Inflammatory macrophage (primary cell): Measurements from ENCODE around the gene CALML6.

Experiments used
- DNase-seq, 2 donors: peaks; one replicate each; pipeline ENCODE4 v3.0.0-alpha.2; 2020 to 2022

The CALML6 gene

DNA sequence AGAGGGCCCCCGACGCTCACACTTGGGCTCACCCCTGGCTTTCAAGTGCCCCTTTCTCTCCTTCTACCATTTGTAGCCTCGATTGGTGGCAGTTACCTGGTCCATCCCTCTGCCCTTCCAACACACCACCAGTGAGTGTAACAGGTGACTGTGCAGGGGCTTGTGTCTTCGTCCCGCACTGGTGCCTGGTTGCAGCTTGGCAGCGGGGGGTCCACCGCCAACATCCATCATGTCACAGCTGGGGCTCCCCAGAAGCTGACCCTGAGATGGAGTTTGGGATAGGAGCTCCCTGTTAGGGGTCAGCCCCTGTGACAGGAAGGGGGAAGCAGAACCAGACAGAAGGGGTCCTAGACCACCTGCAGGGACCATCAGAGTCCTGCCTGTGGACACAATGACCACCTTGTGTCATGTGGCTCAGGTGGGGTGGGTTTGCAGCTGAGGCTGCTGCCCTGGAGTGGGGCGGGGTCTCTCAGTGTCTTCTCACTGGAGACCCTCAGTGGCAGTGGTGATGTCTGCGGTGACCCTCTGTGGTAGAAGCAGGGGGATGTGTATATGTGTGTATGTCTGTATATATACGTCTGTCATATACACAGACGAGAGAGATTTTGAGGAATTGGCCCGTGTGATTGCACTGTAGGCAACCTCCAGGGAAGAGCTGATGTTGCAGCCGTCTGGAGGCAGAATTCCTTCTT, 3.6 kb upstream of the CALML6 start:
- no peak for DNase-seq

DNA sequence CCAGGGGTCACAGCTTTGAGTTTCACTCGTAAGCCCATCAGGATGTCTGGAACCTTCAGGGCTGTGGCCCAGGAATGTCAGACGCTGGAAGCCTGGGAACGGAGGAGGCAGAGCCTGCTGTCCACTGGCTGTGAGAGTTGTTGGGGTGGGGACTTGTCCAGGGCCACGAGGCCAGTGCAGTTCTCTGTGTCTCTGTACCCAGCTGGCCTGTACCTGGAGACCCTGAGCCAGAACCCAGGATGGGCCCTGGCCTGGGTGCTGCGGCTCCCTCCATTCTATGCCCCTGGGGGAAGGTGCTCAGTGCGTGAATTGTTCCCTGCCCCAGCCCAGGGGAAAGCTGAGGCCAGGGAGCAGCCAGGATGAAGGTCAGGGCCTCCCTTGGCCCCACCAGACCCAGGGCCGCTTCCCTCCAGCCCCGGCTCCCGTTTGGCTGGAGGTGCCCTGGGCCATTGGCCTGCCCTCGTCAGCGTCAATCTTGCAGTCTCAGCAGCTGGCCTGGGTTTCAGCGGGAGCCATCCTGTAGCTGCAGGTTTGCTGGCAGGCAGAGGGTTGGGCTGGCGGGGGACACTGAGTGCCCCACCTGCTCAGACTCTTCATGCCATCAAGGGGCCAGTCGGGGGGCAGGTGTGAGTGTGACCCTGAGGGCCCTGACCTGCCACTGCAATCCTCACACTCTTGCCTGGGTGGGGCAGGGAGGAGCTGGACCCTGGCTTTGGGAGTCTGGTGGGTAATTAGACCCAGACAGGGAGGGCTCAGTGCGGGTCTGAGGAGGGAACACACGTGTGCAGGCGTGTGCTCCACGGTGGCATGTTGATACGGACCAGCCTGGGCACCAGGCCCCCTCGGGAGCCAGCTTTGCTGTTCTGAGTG, 724 bp upstream of the CALML6 start:
- DNase-seq: no peak

DNA sequence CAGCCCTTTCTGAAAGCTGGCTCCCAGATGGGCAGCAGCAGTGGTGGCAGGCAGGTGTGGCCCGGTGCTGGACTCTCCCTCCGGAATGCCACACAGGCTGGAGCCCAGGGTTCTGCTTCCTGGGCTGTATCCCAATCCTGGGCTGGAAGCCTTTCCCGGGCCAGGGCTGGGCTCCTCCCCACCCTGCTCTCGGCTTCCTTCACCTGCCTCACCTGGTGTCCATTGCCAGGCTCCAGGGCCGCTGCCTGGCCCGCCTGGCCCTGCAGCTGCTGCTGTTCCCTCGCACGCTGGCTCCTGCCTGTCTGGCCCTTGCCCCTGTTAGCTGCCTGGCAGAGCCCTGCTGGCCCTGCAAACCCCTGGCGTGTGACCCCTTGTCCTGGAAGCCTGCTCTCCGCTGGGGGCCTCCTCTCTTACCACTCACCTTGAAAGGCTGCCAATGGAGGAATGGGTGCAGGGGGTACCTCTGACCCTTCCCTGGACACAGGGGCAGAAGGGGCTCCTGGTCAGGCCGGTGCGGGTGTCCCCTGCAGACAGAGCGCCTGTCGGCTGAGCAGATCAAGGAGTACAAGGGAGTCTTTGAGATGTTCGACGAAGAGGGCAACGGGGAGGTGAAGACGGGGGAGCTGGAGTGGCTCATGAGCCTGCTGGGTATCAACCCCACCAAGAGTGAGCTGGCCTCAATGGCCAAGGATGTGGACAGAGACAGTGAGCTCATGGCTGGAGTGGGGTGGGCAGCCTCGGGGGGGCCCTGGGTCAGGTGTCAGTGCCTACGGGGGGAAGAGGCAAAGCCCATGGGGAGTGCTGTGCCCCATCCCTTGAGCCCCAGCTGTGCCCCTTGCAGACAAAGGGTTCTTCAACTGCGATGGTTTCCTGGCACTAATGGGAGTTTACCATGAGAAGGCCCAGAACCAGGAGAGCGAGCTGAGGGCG, 1.1 kb downstream of the CALML6 start:
- DNase-seq: no peak

DNA sequence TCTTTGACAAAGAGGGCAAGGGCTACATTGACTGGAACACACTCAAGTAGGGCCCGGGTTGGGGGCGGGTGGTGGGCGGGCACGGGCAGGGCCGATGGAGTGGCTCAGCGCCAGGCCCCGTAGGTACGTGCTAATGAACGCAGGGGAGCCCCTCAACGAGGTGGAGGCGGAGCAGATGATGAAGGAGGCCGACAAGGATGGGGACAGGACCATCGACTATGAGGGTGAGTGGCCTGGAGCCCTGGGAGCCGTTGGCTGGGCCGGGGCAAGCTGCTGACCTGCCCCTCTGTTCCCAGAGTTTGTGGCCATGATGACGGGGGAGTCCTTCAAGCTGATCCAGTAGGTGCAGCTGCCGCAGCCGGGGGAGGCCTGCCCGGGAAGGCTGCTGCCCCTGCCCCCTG, 1.8 kb downstream of the CALML6 start:
- DNase-seq: no peak

DNA sequence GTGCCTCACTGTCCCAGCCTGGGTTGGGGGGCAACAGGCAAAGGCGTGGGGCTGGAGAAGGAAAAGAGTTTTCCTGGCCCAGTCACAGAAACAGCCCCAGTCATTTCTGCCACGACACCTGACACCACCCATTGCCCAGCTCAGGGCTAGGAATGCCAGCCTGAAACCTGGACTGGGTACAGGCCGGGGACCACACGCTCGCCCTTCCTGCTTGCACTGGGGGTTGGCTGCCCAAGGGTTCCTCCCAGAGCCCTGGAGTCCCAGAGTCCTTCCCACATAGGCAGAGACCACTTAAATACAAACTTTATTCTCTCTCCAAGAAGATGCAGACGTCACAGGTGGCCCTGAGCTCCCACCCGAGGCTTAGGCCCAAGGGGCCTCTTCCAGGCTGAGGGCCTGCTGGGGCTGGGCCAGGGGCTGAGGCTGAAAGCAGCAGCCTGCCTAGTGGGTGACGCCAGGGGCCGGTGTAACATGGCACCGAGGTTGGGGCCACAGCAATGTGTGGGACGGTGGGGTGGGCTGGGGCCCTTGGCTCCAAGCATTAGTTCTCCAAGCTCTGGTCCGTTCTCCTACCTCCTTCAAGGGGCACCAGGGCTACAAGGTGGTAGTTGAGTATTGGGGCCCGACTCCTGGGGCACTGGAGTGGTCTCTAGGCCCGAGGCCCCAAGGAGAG, 2.4 kb downstream of the CALML6 start:
- no peak for DNase-seq

DNA sequence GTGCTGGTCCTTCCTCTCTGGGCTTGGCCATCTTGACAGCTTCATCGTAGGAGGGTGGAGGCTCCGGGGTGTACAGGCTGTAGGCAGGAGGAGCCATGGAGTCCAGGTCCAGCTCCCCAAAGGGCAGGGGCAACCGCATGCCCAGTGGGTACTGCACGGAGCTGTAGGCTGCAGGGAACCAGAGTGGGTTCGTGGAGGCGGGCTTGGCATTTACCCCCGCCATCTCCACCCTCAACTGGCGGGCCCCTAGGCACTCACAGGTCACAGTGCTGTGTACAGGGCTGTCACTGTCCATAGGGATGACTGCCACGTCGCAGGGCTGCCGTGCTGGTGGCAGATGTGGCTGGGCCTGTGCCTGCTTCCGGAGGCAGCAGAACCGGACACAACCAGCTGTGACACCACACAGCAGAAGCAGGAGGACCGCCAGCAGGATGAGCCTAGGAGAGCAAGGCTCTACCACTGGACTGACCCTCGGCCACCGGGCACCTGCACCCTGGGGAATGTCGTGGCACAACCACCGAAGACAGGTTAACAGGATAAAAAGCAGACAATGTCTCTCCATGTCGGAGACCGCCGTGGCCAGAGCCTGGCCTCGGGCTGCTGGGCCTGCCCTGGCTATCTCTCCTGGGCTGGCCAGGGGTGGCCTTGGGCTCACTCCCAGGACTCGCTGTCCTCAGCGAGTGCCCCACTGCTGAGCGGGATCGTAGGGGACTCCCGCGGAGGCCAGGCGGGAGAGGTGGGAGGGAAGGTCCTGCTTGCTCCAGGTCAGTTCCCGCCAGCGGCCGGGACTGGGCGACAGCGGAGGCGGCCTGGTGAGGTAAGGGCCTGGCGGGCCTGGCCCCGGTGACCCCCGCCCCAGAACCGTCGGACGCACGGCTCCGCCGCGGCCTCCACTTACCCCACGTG, 3.2 kb downstream of the CALML6 start:
- no peak for DNase-seq

DNA sequence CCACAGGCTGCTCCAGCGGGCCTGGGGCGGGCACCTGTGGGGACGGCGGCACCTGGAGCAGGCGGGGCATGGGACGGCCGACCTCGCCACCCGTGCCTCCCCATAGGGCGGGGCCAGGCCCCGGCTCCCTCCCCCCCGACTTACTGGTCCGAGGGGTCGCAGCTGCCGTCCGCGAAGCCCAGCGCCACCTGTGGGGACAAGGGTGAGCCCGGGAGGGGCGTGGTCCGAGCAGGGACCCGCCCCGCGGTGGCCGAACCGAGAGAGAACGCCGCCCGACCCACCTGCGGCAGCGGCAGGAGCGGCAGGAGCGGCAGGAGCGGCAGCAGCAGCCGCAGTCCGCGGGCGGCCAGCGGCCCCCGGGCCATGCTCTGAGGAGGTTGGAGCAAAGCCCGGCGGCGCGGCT, 3.8 kb downstream of the CALML6 start, which contains the start of gene TMEM52:
TMEM52 (minus strand) TSS at position 379 of the 403 bp plus-strand sequence; CDS start at position 365, 14 bp downstream.
- no peak for DNase-seq

GRCh38 chr1:1919304-1920056, 4.4 kb downstream of the CALML6 start:
- peak; percentile 98 for DNase-seq

GRCh38 chr1:1920057-1920607, 5.1 kb downstream of the CALML6 start:
- no peak for DNase-seq

- DNase-seq: no peak
Measured at GRCh38 chr1:1920608-1921458, 5.8 kb downstream of the CALML6 start.

DNA sequence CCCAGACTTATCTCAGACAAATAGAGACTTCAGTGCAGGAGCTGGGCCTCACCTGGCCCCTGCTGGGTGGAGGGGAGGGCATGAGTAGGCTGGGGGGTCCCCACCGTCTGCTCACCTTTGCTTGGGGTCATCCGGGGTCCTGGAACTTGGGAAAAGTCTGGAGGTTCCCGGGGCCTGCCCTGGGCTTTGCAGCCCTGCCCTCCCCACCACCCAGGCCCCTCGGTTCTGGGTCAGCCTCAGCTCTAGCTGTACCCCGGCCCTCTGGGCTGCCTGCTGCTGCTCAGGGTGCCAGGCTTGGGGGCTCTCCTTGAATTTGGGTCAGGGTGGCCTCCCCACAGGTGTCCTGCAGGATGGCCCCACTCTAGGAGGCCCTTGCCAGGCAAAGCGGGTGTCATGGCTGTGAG, 6.4 kb downstream of the CALML6 start:
- DNase-seq: no peak

GRCh38 chr1:1921901-1922701, 7.0 kb downstream of the CALML6 start:
- no peak for DNase-seq

DNA sequence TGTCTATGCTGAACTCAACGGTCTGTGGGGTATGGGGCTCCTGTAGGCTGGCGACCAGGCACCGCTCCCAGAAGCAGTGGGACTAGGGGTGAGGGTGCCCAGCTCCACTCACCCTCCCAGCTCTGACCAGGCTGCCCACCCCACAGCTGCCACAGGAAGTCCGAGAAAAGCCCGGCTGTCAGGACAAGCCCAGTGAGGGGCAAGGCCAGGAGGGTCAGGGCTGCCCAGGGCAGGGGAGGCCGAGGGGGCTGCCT, 7.6 kb downstream of the CALML6 start:
- no peak for DNase-seq

- DNase-seq: no peak
Measured at GRCh38 chr1:1922956-1923833, 8.1 kb downstream of the CALML6 start.

- no peak for DNase-seq
Measured at GRCh38 chr1:1924386-1924785, 9.3 kb downstream of the CALML6 start.

DNA sequence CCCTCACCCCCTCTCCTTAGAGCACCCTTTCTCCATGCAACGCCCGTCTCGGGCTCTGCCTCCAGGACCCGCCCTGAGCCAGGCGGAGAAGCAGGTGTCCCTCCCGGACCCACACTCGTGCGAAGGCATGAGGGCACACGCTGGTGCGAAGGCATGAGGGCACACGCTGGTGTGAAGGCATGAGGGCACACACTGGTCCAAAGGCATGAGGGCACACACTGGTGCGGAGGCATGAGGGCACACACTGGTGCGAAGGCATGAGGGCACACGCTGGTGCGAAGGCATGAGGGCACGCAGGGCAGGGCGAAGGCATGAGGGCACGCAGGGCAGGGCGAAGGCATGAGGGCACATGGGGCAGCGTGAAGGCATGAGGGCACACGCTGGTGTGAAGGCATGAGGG, 9.8 kb downstream of the CALML6 start:
- DNase-seq: no peak
